ENCODE measurements around the gene SNRNP25.
A peak's percentile ranks its signal among the peaks of the same experiment; 100 is the strongest.

Gene SNRNP25

DNA sequence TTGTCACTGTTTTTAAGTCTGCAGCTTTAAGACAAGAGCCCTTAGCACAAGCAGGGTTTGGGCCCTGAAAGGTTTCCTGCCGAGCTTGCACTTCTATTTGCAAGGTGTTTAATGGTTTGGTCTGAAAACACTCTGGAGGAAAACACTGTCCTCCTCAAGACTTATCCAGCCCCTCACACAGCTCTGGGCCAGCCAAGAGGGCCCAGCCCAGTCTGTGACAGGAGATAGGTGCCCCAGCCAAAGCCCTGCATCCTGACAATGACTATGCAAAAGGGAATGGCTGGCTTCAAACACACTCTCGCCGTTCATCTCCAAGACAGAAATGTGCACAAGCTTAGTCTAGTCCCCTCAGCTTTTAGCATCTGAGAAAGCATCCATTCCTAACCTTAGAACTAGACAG, 51.3 kb downstream of the SNRNP25 start:
- no peak for DNase-seq

DNA sequence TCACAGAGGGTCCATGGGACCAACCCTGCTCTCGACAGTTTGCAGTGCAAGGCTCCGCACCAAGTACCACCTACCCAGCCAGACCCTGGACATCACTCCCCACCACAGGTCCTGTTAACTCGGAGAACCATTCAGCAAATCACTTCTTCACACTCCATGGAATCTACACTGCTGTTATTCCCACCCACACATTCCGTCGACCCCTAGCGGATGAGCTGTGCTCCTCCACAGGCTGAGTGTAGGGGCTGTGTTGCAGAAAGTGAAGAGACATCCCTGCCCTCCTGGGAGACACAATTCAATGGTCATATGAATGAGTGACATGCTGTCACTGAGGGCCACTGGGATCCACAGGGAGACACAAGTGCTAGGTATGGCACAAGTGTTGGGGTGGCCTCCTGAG, 51.9 kb downstream of the SNRNP25 start:
- DNase-seq: no peak

DNA sequence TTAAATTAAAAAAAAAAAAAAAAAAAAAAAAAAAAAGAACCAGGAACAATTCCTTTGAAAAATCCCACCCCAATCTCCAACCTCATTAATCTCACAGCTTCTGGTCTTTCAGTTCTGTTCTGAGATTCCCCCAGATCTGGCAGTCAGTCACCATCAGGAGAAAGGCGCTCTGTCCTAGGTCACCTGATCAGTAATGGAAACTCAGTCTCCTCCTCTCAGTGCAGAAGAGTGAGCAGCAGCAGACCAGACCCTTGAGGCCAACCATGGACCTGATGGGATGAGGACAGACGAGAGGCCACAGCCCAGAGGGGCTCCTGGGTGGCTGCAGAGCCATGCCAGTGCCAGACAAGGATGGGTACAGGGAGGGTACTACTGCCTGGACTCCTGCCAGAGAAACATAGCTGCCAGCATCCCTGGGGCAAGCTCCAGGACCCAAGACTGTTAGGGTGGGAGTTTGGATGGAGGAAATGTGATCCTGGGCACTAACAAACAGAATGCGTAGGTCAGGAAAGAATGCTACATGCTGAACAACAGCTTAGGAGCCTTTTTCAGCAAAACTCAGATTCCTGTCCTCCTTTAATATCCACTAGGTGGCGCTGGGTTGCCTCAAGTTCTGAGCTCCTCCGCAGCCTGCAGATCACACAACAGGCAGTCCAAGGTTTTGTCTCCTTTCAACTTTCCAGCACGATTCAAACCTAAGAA, 53.1 kb downstream of the SNRNP25 start:
- DNase-seq: peak; percentile 43 to 82
